Measurements from ENCODE around the gene AGBL1. TPM values are rescaled to one million over a fixed set of nuclear protein-coding genes. Genes with fewer than 3 reads are reported as not detected.

The AGBL1 gene
- total RNA-seq, 1 donor from 2014 or later: not detected

- no peaks in the 10 kb centered on the region for H3K9me3 Mint-ChIP-seq (ENCODE audit: unreplicated experiment)
- no peak overlapping the region for H3K4me2 ChIP-seq (ENCODE audit: low read length)
- no peak overlapping the region for H3K4me3 Mint-ChIP-seq (ENCODE audit: unreplicated experiment)
- no peak overlapping the region for H3K27ac ChIP-seq (ENCODE audit: low read depth, low read length)
- H3K4me1 Mint-ChIP-seq (ENCODE audit: low read depth, unreplicated experiment): peaks cover 14% of the 10 kb centered on the region
- H2AFZ ChIP-seq (ENCODE audit: low read depth, low read length): no peak overlapping the region
- H3K79me2 ChIP-seq (ENCODE audit: insufficient read depth, low read length): no peaks in the 10 kb centered on the region
- DNase-seq (ENCODE audit: low read depth): no peak
- no peaks in the 10 kb centered on the region for H3K36me3 ChIP-seq (ENCODE audit: insufficient read depth, low read length)
- FAIRE-seq: no peak
- H4K20me1 ChIP-seq (ENCODE audit: insufficient read depth, low read length): no peaks in the 10 kb centered on the region
- H3K9me3 ChIP-seq (ENCODE audit: insufficient read depth, low read depth, low read length): no peaks in the 10 kb centered on the region
- no peak overlapping the region for H3K9ac ChIP-seq (ENCODE audit: low read length)
- no peaks in the 10 kb centered on the region for H3K36me3 Mint-ChIP-seq (ENCODE audit: low read depth, unreplicated experiment)
- H3K27me3 Mint-ChIP-seq (ENCODE audit: low read depth, unreplicated experiment): no peaks in the 10 kb centered on the region
- TF ChIP-seq CTCF (IDR thresholded peaks at IDR 0.05; ENCODE audit: insufficient read depth, low read depth, low read length): no peak
- no peak for TF ChIP-seq EZH2 (IDR thresholded peaks at IDR 0.05; ENCODE audit: insufficient read depth, low read length)
- H3K4me1 ChIP-seq (ENCODE audit: insufficient read depth, low read length): peaks cover 7% of the 10 kb centered on the region
- no peak overlapping the region for H3K4me3 ChIP-seq (ENCODE audit: insufficient read depth, low read depth, low read length)
- no peaks in the 10 kb centered on the region for H3K27me3 ChIP-seq (ENCODE audit: insufficient read depth, low read length)
- H3K27ac Mint-ChIP-seq (ENCODE audit: unreplicated experiment): no peak overlapping the region
Measured at GRCh38 chr15:86911022-86911421, 831.4 kb downstream of the AGBL1 start.

- FAIRE-seq: no peak
- H3K9ac ChIP-seq (ENCODE audit: low read length): no peak overlapping the region
- Mint-ChIP-seq H3K36me3 (ENCODE audit: low read depth, unreplicated experiment) (no peaks in the 10 kb centered on the region), H3K27me3 (ENCODE audit: low read depth, unreplicated experiment) (no peaks in the 10 kb centered on the region), H3K27ac (ENCODE audit: unreplicated experiment) (no peak overlapping the region), H3K4me1 (ENCODE audit: low read depth, unreplicated experiment) (peaks cover 2% of the 10 kb centered on the region), H3K9me3 (ENCODE audit: unreplicated experiment) (no peaks in the 10 kb centered on the region), H3K4me3 (ENCODE audit: unreplicated experiment) (no peak overlapping the region)
- DNase-seq (ENCODE audit: low read depth): no peak
- no peaks in the 10 kb centered on the region for H3K79me2 ChIP-seq (ENCODE audit: insufficient read depth, low read length)
- TF ChIP-seq EZH2 (IDR thresholded peaks at IDR 0.05; ENCODE audit: insufficient read depth, low read length): no peak
- TF ChIP-seq CTCF (IDR thresholded peaks at IDR 0.05; ENCODE audit: insufficient read depth, low read depth, low read length): no peak
- H3K4me1 ChIP-seq (ENCODE audit: insufficient read depth, low read length): peaks cover 12% of the 10 kb centered on the region
- H3K27ac ChIP-seq (ENCODE audit: low read depth, low read length): no peak overlapping the region
- H2AFZ ChIP-seq (ENCODE audit: low read depth, low read length): no peak overlapping the region
- no peak overlapping the region for H3K4me2 ChIP-seq (ENCODE audit: low read length)
- no peaks in the 10 kb centered on the region for H3K9me3 ChIP-seq (ENCODE audit: insufficient read depth, low read depth, low read length)
- H3K36me3 ChIP-seq (ENCODE audit: insufficient read depth, low read length): no peaks in the 10 kb centered on the region
- H4K20me1 ChIP-seq (ENCODE audit: insufficient read depth, low read length): no peaks in the 10 kb centered on the region
- H3K4me3 ChIP-seq (ENCODE audit: insufficient read depth, low read depth, low read length): no peak overlapping the region
- no peaks in the 10 kb centered on the region for H3K27me3 ChIP-seq (ENCODE audit: insufficient read depth, low read length)
Measured at GRCh38 chr15:86912661-86913060, 833.0 kb downstream of the AGBL1 start.

- FAIRE-seq (peak; percentile 55), DNase-seq (ENCODE audit: low read depth) (peak; percentile 63)
- TF ChIP-seq CTCF (IDR thresholded peaks at IDR 0.05; ENCODE audit: insufficient read depth, low read depth, low read length) (peak; percentile 63), EZH2 (IDR thresholded peaks at IDR 0.05; ENCODE audit: insufficient read depth, low read length) (no peak)
- Mint-ChIP-seq H3K36me3 (ENCODE audit: low read depth, unreplicated experiment) (no peaks in the 10 kb centered on the region), H3K4me1 (ENCODE audit: low read depth, unreplicated experiment) (peaks cover 2% of the 10 kb centered on the region), H3K9me3 (ENCODE audit: unreplicated experiment) (no peaks in the 10 kb centered on the region), H3K27me3 (ENCODE audit: low read depth, unreplicated experiment) (no peaks in the 10 kb centered on the region), H3K4me3 (ENCODE audit: unreplicated experiment) (no peak overlapping the region), H3K27ac (ENCODE audit: unreplicated experiment) (no peak overlapping the region)
- Histone ChIP-seq H3K36me3 (ENCODE audit: insufficient read depth, low read length) (no peaks in the 10 kb centered on the region), H3K4me1 (ENCODE audit: insufficient read depth, low read length) (peaks cover 12% of the 10 kb centered on the region), H3K27ac (ENCODE audit: low read depth, low read length) (no peak overlapping the region), H4K20me1 (ENCODE audit: insufficient read depth, low read length) (no peaks in the 10 kb centered on the region), H3K4me2 (ENCODE audit: low read length) (peak overlapping the region; percentile 18), H3K79me2 (ENCODE audit: insufficient read depth, low read length) (no peaks in the 10 kb centered on the region), H3K27me3 (ENCODE audit: insufficient read depth, low read length) (no peaks in the 10 kb centered on the region), H2AFZ (ENCODE audit: low read depth, low read length) (peak overlapping the region; percentile 42), H3K9me3 (ENCODE audit: insufficient read depth, low read depth, low read length) (no peaks in the 10 kb centered on the region), H3K9ac (ENCODE audit: low read length) (no peak overlapping the region), H3K4me3 (ENCODE audit: insufficient read depth, low read depth, low read length) (no peak overlapping the region)
Measured at GRCh38 chr15:86915811-86916331, 836.2 kb downstream of the AGBL1 start.
